GM23248 (cell line): ENCODE data around the gene THBS3.

Experiments
- EZH2 ChIP-seq: fragments of 200-600 bp; sonication (generic); IDR thresholded peaks from 2 replicates; pipeline ENCODE4 v1.6.1; 2018; ENCODE audit warnings: antibody characterized with exemption, mild to moderate bottlenecking; ENCODE audit not compliant: insufficient read depth, poor library complexity, severe bottlenecking
- EZH2phosphoT487 ChIP-seq: fragments of 200-600 bp; sonication (generic); IDR thresholded peaks from 2 replicates; pipeline ENCODE4 v1.6.1; 2018; ENCODE audit warnings: antibody characterized with exemption, moderate library complexity, mild to moderate bottlenecking, low read depth; ENCODE audit not compliant: insufficient read depth

DNA sequence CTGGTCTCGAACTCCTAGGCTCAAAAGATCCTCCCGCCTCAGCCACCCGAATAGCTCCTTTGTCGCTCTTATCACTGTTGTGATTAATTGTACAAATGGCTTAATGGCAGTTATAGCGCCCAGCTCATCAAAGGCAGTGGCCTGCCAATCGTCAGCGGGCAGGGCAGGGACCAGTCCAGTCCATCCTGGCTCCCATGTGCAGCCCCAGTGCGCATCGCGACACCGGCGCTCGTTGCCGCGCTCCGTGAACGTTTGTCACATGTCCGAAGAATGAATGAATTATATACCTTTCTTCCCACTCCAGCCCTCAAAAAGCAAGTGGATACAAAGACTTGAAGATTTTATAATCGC lies 19.2 kb upstream of the THBS3 start:
- TF ChIP-seq EZH2 (no peak), EZH2phosphoT487 (no peak)
